Kidney (tissue), 14 donors: ENCODE results near the gene ST8SIA1. TPM values are rescaled to one million over a fixed set of nuclear protein-coding genes. Genes with fewer than 3 reads are reported as not detected.

Source experiments
- DNase-seq, 5 donors: peaks; one replicate each; pipeline ENCODE4 v3.0.0-alpha.2; 2013 to 2020
- FAIRE-seq: peaks from 2 replicates; lab custom pipeline; 2012; peaks lifted over from hg19 to GRCh38; lab: Jason Lieb, UNC
- H3K27ac ChIP-seq, 2 donors: one replicate each; pipeline ENCODE4 v1.7.0; 2013; ENCODE audit warnings: low read depth in 2 of 2, low read length in 2 of 2, inconsistent platforms in 1 of 2
- H3K27me3 ChIP-seq: one replicate; pipeline ENCODE4 v1.7.1; 2013; ENCODE audit warnings: low read length, inconsistent platforms; ENCODE audit not compliant: control insufficient read depth, insufficient read depth
- H3K36me3 ChIP-seq, 3 donors: one replicate each; pipeline versions ENCODE4 v1.7.0 to v1.7.1; 2013; ENCODE audit warnings: low read length in 3 of 3, control low read depth in 1 of 3, inconsistent platforms in 1 of 3; ENCODE audit not compliant: insufficient read depth in 3 of 3, control insufficient read depth in 2 of 3
- H3K4me1 ChIP-seq, 3 donors: one replicate each; pipeline versions ENCODE4 v1.7.0 to v1.7.1; 2013; ENCODE audit warnings: low read length in 3 of 3, inconsistent platforms in 1 of 3, low read depth in 1 of 3; ENCODE audit not compliant: control insufficient read depth in 2 of 3, insufficient read depth in 2 of 3
- H3K4me3 ChIP-seq, 3 donors: one replicate each; pipeline versions ENCODE4 v1.7.0 to v1.8.1; 2013; ENCODE audit warnings: low read length in 3 of 3, control low read depth in 1 of 3, inconsistent platforms in 1 of 3
- H3K9ac ChIP-seq, 3 donors: one replicate each; pipeline versions ENCODE4 v1.7.0 to v1.7.1; 2013; ENCODE audit warnings: low read length in 3 of 3, control low read depth in 1 of 3, inconsistent platforms in 1 of 3
- H3K9me3 ChIP-seq, 3 donors: one replicate each; pipeline versions ENCODE4 v1.7.0 to v1.7.1; 2013; ENCODE audit warnings: low read length in 3 of 3, control low read depth in 1 of 3, inconsistent platforms in 1 of 3; ENCODE audit not compliant: control insufficient read depth in 2 of 3, insufficient read depth in 1 of 3
- CTCF ChIP-seq: IDR thresholded peaks from 3 replicates; pipeline ENCODE4 v1.5.1; 2012; ENCODE audit warnings: mild to moderate bottlenecking, moderate library complexity, borderline replicate concordance; ENCODE audit not compliant: insufficient read depth; ENCODE audit errors: extremely low read depth
- intact Hi-C: fragments of 100-400 bp; cut with DNase I; formaldehyde crosslinking; loops from one replicate; pipeline ENCODE4 v1.11.1; 2022
- polyA plus RNA-seq: library from polyadenylated mRNA; stranded (reverse); fragments of 350-450 nt; fragmentation: Illumina TruSeq; extraction: RNeasy Lipid Tissue Mini Kit (QIAGEN cat#74804); gene quantifications from one replicate; pipeline ENCODE4 v1.2.3, GENCODE V29; 2014; ENCODE audit warnings: low read depth, low replicate concordance; ENCODE audit not compliant: insufficient read depth
- total RNA-seq: library from RNA; stranded (reverse); fragmentation: NEBNext Ultra II Directional; extraction: Animal tissue kit (Norgen Biotek cat#: 25700); gene quantifications from one replicate; pipeline ENCODE4 v1.2.1, GENCODE V29; 2021
- donor health status: control.
- donor health status: control.
- donor health status: control.
- donor health status: control.
- donor health status: control.
- donor health status: DM: yes; HTN: yes; CAD: no.
- donor health status: Normal renal cell carcinoma (clear cell type).

Gene ST8SIA1
- total and polyA plus RNA-seq, 2 donors from 2014 or later: 2.8 to 4.7 TPM

- H3K36me3 ChIP-seq: no peaks in the 10 kb centered on the region
- no peak for FAIRE-seq
Observed at GRCh38 chr12:22250762-22251161, 83.7 kb downstream of the ST8SIA1 start.

GRCh38 chr12:22248571-22249115 lies 85.9 kb downstream of the ST8SIA1 start:
- intact Hi-C loops: no loop called here
- Histone ChIP-seq H3K4me1 (no peaks in the 10 kb centered on the region), H3K27me3 (no peaks in the 10 kb centered on the region), H3K9me3 (no peaks in the 10 kb centered on the region), H3K27ac (no peak overlapping the region), H3K4me3 (no peak overlapping the region), H3K36me3 (no peaks in the 10 kb centered on the region), H3K9ac (no peak overlapping the region)
- DNase-seq (peak in 1 of 5 donors; percentile 27), FAIRE-seq (no peak)
- TF ChIP-seq CTCF: no peak

More at GRCh38 chr12:22250762-22251161, 83.7 kb downstream of the ST8SIA1 start:
- DNase-seq: no peak
- H3K4me1 ChIP-seq: no peaks in the 10 kb centered on the region
- H3K27ac ChIP-seq: no peak overlapping the region
- no peaks in the 10 kb centered on the region for H3K9me3 ChIP-seq
- no peak overlapping the region for H3K4me3 ChIP-seq
- H3K9ac ChIP-seq: no peak overlapping the region
- TF ChIP-seq CTCF: no peak
- intact Hi-C loops: no loop called here
- no peaks in the 10 kb centered on the region for H3K27me3 ChIP-seq

GRCh38 chr12:22248121-22248520 lies 86.4 kb downstream of the ST8SIA1 start:
- FAIRE-seq (no peak), DNase-seq (no peak)
- Histone ChIP-seq H3K27ac (no peak overlapping the region), H3K9me3 (no peaks in the 10 kb centered on the region), H3K36me3 (no peaks in the 10 kb centered on the region), H3K4me3 (no peak overlapping the region), H3K27me3 (no peaks in the 10 kb centered on the region), H3K9ac (no peak overlapping the region), H3K4me1 (no peaks in the 10 kb centered on the region)
- TF ChIP-seq CTCF: no peak
- intact Hi-C loops: no loop called here
